Neural cell (in vitro differentiated cells): ENCODE data around the gene KLHL17. TPM values are rescaled to one million over a fixed set of nuclear protein-coding genes. Genes with fewer than 3 reads are reported as not detected.

Experiments
- H2AFZ ChIP-seq: fragments of 200-600, 300-800 bp; sonication (generic), shearing (Covaris generic); 2 replicates; pipeline ENCODE4 v1.6.0; 2014; ENCODE audit warnings: low read depth, mild to moderate bottlenecking, antibody characterized with exemption, low read length, moderate library complexity
- H3F3A ChIP-seq: fragments of 200-600 bp; shearing (Covaris generic); 2 replicates; pipeline ENCODE4 v1.6.1; 2016; ENCODE audit warnings: mild to moderate bottlenecking, moderate library complexity, mixed read lengths, antibody characterized with exemption, low read length; ENCODE audit not compliant: insufficient read depth, poor library complexity, severe bottlenecking
- H3K27ac ChIP-seq: fragments of 200-600, 300-800 bp; sonication (generic), shearing (Covaris generic); 2 replicates; pipeline ENCODE4 v1.5.1; 2014; ENCODE audit warnings: mild to moderate bottlenecking, low read length, moderate library complexity
- H3K27me3 ChIP-seq: fragments of 300-800, 200-600 bp; sonication (generic), shearing (Covaris generic); 2 replicates; pipeline ENCODE4 v1.6.0; 2014; ENCODE audit warnings: mild to moderate bottlenecking, low read depth, low read length, moderate library complexity; ENCODE audit not compliant: insufficient read depth
- H3K36me3 ChIP-seq: fragments of 300-800, 200-600 bp; sonication (generic), shearing (Covaris generic); 2 replicates; pipeline ENCODE4 v1.5.1; 2014; ENCODE audit warnings: mild to moderate bottlenecking, antibody characterized with exemption, low read length, moderate library complexity; ENCODE audit not compliant: insufficient read depth
- H3K4me2 ChIP-seq: fragments of 300-800, 200-600 bp; sonication (generic), shearing (Covaris generic); 2 replicates; pipeline ENCODE4 v1.6.0; 2014; ENCODE audit warnings: mild to moderate bottlenecking, low read length
- H3K4me3 ChIP-seq: fragments of 300-800, 200-600 bp; sonication (generic), shearing (Covaris generic); 2 replicates; pipeline ENCODE4 v1.5.1; 2014; ENCODE audit warnings: mild to moderate bottlenecking, low read length, moderate library complexity
- H3K79me2 ChIP-seq: fragments of 200-600 bp; shearing (Covaris generic); replicated peaks from 2 replicates; pipeline ENCODE4 v1.6.0; 2014; ENCODE audit warnings: mild to moderate bottlenecking, low read length, moderate library complexity; ENCODE audit not compliant: insufficient read depth
- H3K9ac ChIP-seq: fragments of 300-800, 200-600 bp; sonication (generic), shearing (Covaris generic); 2 replicates; pipeline ENCODE4 v1.6.1; 2016; ENCODE audit warnings: mild to moderate bottlenecking, low read length, mixed read lengths
- H3K9me2 ChIP-seq: fragments of 200-600 bp; shearing (Covaris generic); 2 replicates; pipeline ENCODE4 v1.6.1; 2016; ENCODE audit warnings: mild to moderate bottlenecking, low read length, mixed read lengths; ENCODE audit not compliant: insufficient read depth
- H3K9me3 ChIP-seq: fragments of 200-600, 300-800 bp; sonication (generic), shearing (Covaris generic); 2 replicates; pipeline ENCODE4 v1.6.1; 2016; ENCODE audit warnings: mild to moderate bottlenecking, mixed run types, low read length, moderate library complexity, mixed read lengths
- H4K20me1 ChIP-seq: fragments of 200-600 bp; shearing (Covaris generic); 2 replicates; pipeline ENCODE4 v1.6.1; 2016; ENCODE audit warnings: mild to moderate bottlenecking, mixed run types; ENCODE audit not compliant: insufficient read depth
- EP300 ChIP-seq: fragments of 450-650 bp; conservative IDR thresholded peaks from 2 replicates; pipeline ENCODE4 v1.6.1; 2014; ENCODE audit warnings: antibody characterized with exemption, mild to moderate bottlenecking, moderate library complexity; ENCODE audit not compliant: poor library complexity, severe bottlenecking
- EZH2 ChIP-seq: fragments of 200-600, 300-800 bp; shearing (Covaris generic), sonication (generic); IDR thresholded peaks from 2 replicates; pipeline ENCODE4 v1.6.1; 2014; ENCODE audit warnings: antibody characterized with exemption, low read length, borderline replicate concordance, mild to moderate bottlenecking; ENCODE audit not compliant: insufficient read depth, poor library complexity, severe bottlenecking
- MXI1 ChIP-seq: fragments of 450-650 bp; conservative IDR thresholded peaks from 2 replicates; pipeline ENCODE4 v1.6.1; 2014; ENCODE audit warnings: antibody characterized with exemption, mild to moderate bottlenecking; ENCODE audit not compliant: poor library complexity, severe bottlenecking
- POLR2AphosphoS5 ChIP-seq: IDR thresholded peaks from 2 replicates; pipeline ENCODE4 v1.6.1; 2012
- RAD21 ChIP-seq: fragments of 450-650 bp; conservative IDR thresholded peaks from 2 replicates; pipeline ENCODE4 v1.6.1; 2014; ENCODE audit warnings: antibody characterized with exemption, mild to moderate bottlenecking, moderate library complexity
- SMC3 ChIP-seq: fragments of 450-650 bp; conservative IDR thresholded peaks from 2 replicates; pipeline ENCODE4 v1.6.1; 2014; ENCODE audit warnings: antibody characterized with exemption, mild to moderate bottlenecking, moderate library complexity; ENCODE audit not compliant: poor library complexity
- TAF1 ChIP-seq: IDR thresholded peaks from 2 replicates; pipeline ENCODE4 v1.6.1; 2012; ENCODE audit warnings: low read depth
- polyA plus RNA-seq: library from polyadenylated mRNA; depleted of rRNA; stranded (reverse); fragments of >200 nt; gene quantifications from 2 replicates; pipeline ENCODE4 v1.2.3, GENCODE V29; 2014
- TF ChIP-seq, protein P1 (sequence below): IDR thresholded peaks from 2 replicates; pipeline ENCODE4 v1.6.1; 2012; ENCODE audit warnings: borderline replicate concordance
- TF ChIP-seq, protein P2 (sequence below): fragments of 450-650 bp; IDR thresholded peaks from 2 replicates; pipeline ENCODE4 v1.5.1; 2014; ENCODE audit warnings: antibody characterized with exemption, mild to moderate bottlenecking, moderate library complexity; ENCODE audit not compliant: poor library complexity, severe bottlenecking

Gene KLHL17
- polyA plus RNA-seq, 1 donor from 2014 or later, result 52.3 TPM

DNA sequence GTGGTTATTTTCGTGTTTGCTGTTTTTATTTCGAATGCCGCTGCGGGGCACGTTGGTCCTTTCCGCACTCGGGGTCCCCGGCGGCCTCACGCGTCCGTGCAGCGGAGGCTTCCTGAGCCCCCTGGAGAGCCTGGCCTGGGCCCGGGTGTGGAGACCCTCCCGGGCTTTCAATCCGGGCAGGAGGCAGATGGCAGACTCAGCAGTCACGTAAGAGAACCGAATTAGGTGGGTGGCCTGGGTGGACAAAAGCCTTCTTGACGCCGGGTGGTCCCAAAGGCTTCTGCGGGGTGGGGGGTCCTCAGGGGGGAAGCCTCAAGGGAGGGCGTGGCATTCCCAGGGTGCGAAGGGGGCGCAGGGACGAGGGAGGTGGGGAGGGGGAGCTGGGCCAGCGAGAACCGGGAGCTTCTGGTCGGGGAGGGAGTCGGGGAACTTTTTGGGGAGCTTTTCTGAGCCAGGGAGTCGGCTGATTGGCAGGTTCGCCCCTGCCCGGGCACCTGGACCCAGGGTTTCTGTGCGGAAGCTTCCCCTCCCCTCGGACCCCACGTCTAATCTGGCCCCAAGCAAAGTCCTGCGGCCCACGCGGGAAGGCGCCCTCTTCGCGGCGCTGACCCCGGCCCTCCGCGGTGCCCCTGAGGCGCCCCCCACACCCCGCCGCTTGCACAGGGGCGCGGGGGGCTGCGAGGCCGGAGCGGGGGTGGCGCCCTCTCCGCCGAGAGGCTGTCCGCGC is 40.8 kb downstream of the KLHL17 start:
- no peaks in the 10 kb centered on the region for H3K9me3 ChIP-seq
- H3K9ac ChIP-seq, result peak overlapping the region; percentile 98
- no peak for TF ChIP-seq EP300
- TF ChIP-seq, protein P1, sequence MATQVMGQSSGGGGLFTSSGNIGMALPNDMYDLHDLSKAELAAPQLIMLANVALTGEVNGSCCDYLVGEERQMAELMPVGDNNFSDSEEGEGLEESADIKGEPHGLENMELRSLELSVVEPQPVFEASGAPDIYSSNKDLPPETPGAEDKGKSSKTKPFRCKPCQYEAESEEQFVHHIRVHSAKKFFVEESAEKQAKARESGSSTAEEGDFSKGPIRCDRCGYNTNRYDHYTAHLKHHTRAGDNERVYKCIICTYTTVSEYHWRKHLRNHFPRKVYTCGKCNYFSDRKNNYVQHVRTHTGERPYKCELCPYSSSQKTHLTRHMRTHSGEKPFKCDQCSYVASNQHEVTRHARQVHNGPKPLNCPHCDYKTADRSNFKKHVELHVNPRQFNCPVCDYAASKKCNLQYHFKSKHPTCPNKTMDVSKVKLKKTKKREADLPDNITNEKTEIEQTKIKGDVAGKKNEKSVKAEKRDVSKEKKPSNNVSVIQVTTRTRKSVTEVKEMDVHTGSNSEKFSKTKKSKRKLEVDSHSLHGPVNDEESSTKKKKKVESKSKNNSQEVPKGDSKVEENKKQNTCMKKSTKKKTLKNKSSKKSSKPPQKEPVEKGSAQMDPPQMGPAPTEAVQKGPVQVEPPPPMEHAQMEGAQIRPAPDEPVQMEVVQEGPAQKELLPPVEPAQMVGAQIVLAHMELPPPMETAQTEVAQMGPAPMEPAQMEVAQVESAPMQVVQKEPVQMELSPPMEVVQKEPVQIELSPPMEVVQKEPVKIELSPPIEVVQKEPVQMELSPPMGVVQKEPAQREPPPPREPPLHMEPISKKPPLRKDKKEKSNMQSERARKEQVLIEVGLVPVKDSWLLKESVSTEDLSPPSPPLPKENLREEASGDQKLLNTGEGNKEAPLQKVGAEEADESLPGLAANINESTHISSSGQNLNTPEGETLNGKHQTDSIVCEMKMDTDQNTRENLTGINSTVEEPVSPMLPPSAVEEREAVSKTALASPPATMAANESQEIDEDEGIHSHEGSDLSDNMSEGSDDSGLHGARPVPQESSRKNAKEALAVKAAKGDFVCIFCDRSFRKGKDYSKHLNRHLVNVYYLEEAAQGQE, result no peak
- TF ChIP-seq EZH2, result no peak
- no peak for TF ChIP-seq SMC3
- TF ChIP-seq MXI1, result no peak
- TF ChIP-seq, protein P2, sequence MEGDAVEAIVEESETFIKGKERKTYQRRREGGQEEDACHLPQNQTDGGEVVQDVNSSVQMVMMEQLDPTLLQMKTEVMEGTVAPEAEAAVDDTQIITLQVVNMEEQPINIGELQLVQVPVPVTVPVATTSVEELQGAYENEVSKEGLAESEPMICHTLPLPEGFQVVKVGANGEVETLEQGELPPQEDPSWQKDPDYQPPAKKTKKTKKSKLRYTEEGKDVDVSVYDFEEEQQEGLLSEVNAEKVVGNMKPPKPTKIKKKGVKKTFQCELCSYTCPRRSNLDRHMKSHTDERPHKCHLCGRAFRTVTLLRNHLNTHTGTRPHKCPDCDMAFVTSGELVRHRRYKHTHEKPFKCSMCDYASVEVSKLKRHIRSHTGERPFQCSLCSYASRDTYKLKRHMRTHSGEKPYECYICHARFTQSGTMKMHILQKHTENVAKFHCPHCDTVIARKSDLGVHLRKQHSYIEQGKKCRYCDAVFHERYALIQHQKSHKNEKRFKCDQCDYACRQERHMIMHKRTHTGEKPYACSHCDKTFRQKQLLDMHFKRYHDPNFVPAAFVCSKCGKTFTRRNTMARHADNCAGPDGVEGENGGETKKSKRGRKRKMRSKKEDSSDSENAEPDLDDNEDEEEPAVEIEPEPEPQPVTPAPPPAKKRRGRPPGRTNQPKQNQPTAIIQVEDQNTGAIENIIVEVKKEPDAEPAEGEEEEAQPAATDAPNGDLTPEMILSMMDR, result no peak
- TF ChIP-seq RAD21, result no peak
- no peak for TF ChIP-seq TAF1
- TF ChIP-seq POLR2AphosphoS5, result no peak
- H2AFZ ChIP-seq, result no peak overlapping the region
- no peaks in the 10 kb centered on the region for H3K9me2 ChIP-seq
- peak overlapping the region; percentile 91 for H3K4me3 ChIP-seq
- peak overlapping the region; percentile 98 for H3K4me2 ChIP-seq
- peaks cover 4% of the 10 kb centered on the region for H3K79me2 ChIP-seq
- peak overlapping the region; percentile 98 for H3K27ac ChIP-seq
- H3K36me3 ChIP-seq, result no peaks in the 10 kb centered on the region
- no peaks in the 10 kb centered on the region for H3F3A ChIP-seq
- no peaks in the 10 kb centered on the region for H3K27me3 ChIP-seq
- no peaks in the 10 kb centered on the region for H4K20me1 ChIP-seq

DNA sequence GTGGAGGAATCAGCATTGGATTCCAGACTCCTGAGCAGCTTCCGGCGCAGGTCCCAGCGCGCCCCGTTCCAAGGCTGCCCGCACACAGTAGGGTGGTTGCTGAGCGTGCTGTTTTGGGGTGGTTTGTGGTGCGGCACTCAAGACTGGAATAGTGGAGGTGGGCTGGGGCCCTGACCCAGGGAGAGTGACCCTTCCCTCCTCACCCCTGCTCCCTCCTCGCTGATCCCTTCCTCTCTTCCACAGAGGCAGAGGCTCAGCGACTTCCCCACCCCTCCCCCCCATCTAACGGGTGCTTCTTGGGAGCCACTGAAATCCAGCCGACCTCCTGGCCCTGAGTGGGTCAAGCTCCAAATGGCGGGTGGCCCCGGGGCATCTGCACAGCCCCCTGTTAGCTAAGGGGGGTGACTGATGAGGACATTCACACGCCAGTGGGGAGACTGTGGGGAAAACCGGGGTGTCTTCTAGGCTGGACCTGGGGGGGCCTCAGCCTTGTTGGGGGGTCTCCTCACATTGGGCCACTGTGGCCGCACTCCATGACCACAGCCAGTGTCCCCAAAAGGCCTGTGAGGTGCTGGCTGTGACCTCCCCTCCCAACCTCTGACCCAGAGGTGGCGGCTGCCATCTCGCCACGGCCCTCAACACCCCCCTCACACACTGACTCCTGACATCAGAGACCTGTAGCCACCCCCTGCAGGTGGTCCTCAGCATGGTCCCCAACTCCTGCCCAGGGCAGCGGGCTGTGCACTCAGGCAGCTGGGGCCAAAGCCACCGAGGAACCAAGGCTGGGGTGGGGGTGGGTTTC is 43.4 kb downstream of the KLHL17 start:
- Histone ChIP-seq H3K27me3 (no peaks in the 10 kb centered on the region), H3K4me2 (no peak overlapping the region), H3K36me3 (no peaks in the 10 kb centered on the region), H3F3A (no peaks in the 10 kb centered on the region), H3K9me3 (no peaks in the 10 kb centered on the region), H3K9me2 (no peaks in the 10 kb centered on the region), H3K79me2 (peaks cover 4% of the 10 kb centered on the region), H4K20me1 (no peaks in the 10 kb centered on the region), H3K27ac (no peak overlapping the region), H3K4me3 (no peak overlapping the region), H3K9ac (no peak overlapping the region), H2AFZ (no peak overlapping the region)
- TF ChIP-seq EZH2 (no peak), EP300 (no peak), MXI1 (no peak), TAF1 (no peak), RAD21 (no peak), SMC3 (no peak), POLR2AphosphoS5 (no peak)
- TF ChIP-seq, protein P2, result no peak
- TF ChIP-seq, protein P1, result no peak
